ENCODE measurements around the gene PTPRN2. TPM values are rescaled to one million over a fixed set of nuclear protein-coding genes. Genes with fewer than 3 reads are reported as not detected.
"Not testable (repeated sequence)": the region's sequence is repeated elsewhere in the genome, so short reads cannot be mapped to it uniquely, and the experiment has no call there.

The PTPRN2 gene
- total RNA-seq, 1 experiment from 2014 or later = 4.4 TPM

DNA sequence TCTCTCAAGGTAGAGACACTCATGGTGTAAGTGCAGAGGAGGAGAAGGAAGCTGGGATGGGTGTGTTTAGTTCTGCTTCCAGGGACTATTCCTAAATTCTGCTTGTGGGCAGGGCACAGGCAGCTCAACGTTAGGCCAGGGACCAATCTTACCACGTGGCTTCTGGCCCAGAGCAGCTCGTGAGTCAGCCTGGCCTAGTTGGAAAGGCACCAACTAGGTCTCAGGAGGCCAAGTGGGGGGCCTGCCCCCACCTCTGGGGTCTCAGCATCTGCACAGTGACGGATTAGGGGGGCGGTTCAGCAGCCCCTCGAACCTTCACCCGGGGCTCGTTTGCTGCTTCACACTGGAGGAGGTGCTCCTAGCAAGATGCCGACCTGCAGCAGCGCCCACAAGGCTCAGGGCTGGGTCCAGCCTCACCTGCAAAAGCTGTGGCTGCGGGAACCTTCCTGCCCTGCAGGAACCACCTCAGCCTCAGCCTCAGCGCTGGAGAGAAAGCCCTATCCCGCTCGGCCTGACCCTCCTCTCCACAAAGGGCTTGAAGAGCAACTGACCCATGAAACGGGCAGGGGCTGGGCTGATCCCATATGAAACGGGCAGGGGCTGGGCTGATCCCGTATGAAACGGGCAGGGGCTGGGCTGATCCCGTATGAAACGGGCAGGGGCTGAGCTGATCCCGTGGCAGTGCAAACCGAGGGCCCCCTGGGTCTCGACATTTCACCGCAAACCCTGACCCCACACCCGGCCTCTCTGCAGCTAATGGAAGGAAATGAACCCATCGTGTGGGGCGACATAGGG lies 803.4 kb downstream of the PTPRN2 start:
- no peak for DNase-seq (ENCODE audit: low spot score)

DNA sequence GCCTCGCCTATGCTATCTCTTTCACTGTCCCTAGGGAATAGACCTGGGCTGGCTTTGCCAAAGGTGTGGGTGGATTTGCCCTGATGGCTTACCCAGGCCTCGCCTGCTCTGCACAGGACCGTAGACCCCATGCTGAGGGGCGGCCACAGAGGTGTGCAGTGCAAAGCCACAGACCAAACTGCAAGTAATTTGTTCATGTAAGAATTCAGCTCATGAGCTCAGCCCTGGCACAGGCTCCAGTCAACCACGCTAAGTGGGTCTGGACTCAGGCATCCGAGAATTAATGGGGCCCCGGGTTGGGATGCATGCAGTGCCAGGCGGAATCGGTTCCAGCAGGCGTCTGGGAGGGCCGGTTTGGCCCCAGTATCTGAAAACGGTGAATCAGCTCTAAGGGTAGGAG lies 805.6 kb downstream of the PTPRN2 start:
- DNase-seq (ENCODE audit: low spot score) = no peak

DNA sequence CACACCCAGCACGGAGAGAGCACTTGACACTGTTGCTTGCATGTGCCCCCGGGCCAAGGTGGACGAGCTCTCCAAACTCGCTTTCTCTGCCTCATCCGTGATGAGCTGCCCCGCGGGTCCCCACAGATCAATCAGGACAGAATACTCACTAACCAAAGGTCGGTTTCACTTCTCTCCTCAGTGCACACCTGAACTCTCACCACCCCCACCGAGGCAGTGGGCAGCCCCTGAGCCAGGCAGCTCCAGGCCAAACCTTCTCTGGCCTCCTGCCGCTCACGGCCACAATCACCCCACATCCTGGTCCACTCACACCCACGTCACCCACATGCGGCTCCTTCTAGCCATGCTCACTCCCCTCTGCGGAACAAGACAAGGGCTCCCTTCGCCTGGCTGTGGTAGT lies 806.9 kb downstream of the PTPRN2 start:
- DNase-seq (ENCODE audit: low spot score) = no peak

DNA sequence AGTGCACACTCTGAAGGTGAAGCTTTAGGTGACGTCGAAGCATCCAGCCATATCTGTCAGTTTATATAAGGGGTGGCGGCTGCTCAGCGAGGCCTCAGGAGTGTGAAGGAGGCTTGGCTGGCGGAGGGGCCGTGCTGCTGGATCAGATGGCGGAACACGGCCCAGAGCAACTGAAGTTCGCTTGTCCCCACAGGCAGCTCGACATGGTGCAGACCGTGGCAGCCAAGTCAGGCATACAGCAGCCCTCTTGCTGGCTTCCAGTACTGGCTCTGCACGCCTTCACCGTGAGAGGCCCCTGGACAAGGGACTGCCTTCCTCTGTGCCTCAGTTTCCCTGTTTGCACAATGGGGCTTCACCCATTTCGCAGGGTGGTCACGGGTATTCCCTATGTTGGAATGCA lies 807.3 kb downstream of the PTPRN2 start:
- no peak for DNase-seq (ENCODE audit: low spot score)

DNA sequence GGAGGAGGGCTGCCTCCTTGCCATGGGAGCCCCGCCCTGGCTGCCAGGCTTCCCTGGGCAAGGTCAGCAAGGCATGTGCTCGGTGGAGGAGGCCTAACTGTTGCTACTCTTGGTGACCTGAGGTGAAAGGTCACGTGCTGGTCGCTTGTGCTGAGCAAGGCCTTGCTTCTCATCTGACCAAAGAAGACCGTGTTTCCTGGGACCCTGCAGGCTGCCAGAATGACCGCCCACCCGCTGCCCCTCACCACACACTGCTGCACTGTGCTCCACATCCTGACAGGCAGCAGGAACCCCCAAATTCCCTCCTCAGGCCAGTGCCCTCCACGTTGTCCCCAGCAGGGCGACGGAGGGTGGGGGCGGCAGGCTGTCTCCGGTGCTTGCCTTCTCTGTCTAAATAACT lies 808.4 kb downstream of the PTPRN2 start:
- DNase-seq (ENCODE audit: low spot score) = no peak

DNA sequence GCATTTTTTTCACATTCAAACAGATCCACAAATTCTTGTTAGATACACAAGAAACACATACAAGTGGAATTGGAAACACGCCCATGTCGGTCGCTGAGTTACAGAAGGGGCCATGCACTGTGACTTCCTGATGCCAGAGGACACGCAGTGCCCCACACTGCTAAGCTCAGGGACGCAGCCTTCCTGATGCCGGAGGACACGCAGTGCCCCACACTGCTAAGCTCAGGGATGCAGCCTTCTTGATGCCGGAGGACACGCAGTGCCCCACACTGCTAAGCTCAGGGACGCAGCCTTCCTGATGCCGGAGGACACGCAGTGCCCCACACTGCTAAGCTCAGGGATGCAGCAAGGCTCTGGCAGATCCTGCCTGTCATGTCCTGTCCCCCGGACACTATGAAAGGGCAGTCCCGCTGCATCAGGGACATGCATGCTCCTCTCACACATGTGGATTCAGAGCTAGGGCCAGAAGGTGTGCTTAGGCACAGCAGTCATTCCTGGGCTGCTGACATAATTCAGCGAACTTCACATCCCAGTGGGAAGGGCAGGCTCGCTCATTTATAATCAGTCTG lies 810.3 kb downstream of the PTPRN2 start:
- DNase-seq (ENCODE audit: low spot score) = not testable (repeated sequence)

DNA sequence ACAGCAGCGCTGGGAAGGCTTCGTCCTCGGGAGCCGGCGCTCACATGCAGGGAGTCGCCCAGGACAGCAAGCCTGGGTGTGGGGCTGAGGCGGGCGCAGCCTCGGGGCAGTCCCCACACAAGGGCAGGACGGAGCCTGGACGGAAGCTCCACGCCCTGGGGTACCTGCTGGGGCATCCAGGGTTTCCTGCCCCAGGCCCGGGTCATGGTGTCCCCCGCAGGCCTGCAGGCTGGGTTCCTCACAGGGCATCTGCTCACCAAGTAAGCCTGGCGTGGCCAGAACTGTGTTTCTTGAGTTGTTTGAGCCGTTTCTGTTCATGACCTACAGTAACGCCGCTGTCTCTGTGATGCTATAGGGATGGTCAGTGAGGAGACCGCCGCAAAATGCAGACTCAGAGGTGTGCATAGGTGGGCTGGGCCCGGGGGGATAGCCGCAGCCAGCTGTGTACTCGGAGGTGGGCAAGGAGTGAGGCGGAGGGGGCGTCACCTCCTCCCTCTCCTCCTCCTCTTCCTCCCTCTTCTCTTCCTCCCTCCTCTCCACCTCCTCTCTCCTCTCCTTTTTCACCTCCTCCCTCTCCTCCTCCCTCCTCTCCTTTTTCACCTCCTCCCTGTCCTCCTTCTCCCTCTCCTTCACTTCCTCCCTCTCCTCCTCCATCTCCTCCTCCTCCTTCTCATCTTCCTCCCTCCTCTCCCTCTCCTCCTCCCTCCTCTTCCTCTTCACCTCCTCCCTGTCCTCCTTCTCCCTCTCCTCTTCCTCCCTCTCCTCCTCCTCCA lies 811.9 kb downstream of the PTPRN2 start:
- DNase-seq (ENCODE audit: low spot score) = no peak

DNA sequence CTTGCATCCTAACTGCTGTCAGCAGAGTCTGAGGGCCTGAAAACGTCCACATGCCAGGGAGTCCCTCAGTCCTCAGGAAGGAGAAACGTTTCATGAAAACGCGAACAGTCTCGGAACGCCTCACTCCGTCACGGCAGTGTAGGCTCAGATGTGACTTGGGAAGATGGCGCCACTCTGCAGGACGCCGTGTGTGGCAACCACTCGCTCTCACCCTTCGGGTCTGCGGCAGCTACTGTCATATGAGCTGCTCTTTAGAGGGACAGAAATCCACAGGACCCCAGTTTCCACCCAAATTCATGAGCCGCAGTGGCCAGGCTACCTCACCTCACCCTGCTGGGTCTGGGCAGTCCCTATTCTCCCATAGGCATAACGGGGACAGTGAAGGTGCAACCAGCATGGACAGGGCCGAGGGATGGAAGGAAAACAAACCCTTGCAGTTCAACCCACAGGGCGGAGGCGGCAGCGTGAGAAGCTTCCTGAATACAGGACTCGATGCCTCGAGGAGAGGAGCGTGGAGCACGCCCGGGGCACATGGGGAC lies 812.5 kb downstream of the PTPRN2 start:
- DNase-seq (ENCODE audit: low spot score) = no peak

DNA sequence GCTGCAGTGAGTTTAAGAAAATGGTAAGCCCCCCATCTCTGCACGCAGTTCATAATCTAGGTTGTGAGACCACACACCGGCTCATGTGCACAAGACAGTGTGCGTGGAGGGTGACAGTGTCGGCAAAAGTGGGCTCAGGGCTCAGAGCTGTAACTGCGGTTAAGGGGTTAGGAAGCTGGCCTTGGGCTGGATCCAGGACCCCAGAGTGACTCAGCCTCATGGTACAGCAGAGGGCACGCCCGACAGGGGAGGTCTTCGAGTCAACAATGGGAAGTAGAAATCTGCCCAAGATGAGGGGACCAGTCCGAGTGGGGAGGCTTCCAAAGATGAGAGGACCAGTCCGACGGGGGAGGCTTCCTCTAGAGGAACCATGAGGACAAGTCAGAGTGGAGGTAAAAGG lies 813.1 kb downstream of the PTPRN2 start:
- no peak for DNase-seq (ENCODE audit: low spot score)

DNA sequence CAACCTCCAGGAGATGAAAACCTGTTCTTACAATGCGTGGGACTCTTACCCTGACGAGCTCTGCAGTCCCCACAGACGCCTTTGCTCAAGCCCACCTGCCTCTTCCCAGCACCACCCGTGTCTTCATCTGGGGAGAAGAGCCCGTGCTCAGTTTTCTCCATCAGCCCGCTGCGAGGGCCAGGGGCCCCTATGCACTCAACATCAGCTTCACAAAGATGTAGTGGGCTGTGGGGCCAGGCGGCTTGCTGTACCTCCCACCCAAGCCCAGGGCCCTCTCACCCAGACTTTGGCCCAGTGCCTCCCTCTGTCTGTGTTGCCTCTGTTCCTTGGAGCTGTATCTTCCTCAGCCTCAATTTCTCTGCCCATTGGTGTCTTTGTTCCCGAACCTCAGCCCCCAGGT lies 814.3 kb downstream of the PTPRN2 start:
- no peak for DNase-seq (ENCODE audit: low spot score)

DNA sequence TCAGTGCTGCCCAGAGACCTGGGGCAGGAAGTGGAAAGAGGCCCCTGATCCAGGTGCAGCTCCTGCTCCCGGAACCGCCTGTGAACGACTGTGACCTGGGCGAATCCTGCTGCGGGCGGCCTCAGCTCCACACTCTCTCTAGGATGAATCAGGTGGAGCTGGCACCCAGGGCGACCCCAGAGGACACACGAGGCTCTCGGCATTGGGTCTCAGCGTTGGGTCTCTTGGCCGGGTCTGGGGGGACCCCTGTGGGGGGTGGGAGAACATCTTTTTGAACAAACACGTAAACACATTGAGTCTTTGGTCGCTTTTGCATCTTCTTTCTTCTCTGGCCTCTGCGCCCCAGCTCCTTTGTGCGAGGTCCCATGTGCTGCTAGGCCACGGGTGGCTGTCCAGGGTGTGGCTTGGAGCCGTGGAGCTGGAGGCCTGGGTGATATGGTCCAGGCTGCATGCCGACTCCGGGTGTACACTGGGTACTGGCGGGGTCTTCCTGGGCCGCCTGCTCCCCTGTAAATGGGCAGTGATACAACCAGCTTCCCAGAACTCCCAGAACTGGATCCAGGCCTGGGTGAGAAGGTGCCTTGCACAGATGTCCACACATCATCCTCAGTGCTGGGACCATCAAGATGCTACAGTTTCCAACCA lies 815.0 kb downstream of the PTPRN2 start:
- no peak for DNase-seq (ENCODE audit: low spot score)

DNA sequence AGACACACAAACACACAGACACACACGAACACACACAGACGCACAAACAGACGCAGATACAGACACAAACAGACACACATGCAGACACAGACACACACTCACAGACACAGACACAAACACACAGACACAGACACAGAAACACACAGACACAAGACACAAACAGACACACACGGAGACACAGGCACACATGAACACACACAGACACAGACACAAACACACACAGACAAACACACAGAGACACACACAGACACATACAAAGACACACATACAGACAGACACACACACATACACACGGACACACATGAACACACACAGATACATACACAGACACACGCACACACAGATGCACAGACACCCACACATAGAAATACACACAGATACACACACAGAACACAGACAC lies 815.9 kb downstream of the PTPRN2 start:
- DNase-seq (ENCODE audit: low spot score) = no peak

DNA sequence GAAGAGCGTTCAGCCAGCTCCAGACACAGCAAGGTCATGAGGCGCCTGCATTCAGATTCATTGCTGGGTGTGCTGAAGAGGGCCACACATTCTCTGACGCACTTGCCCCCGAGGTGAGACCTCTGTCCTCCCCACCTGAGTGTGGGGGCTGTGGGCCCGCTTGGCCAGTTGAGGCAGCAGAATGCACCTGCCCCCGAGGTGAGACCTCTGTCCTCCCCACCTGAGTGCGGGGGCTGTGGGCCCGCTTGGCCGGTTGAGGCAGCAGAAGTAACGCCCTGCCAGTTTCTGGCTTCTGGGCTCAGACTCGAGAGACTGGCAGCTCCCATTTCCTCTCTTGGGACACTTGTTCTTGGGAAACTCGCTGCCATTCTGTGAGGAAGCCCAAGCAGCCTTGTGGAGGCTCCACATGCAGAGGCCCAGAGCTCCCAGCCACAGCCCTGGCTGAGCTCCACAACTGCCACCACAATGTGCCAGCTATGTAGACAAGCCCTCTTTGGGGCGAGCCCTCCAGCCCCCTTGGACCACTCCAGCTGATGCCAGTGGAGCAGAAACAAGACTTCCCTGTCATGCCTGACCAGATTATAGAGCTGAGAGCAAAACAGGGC lies 816.8 kb downstream of the PTPRN2 start:
- no peak for DNase-seq (ENCODE audit: low spot score)

DNA sequence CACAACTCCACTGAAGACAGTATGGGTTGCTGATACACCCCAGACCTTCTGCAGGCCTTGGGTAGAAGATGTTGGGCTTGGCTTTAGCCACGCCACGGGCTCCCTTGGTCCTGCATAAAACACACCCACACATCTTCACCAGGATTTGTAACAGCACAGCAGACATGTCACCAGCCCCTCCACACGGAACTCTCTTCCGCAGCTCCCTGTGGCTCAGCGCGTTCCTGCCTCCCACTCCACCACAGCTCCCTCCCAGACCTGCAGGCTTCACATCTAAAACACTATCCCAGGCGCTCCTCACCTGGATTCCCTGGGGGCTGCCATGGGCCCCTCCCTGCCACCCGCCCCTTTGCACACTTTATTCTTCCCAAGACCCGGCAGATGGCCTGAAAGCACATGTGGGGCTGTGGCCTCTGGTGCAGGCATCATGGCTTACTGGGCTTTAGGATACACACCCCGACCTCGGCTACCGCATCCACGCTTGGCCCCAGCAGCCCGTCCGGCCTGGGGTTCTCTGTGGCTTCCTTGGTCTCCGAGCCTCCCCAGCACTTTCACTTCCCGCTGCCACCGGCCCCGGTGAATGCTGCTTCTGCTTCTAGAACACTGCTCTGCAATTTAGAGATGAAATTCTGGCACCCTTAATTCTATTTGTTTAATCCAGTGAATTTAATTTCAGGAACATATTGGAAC lies 818.0 kb downstream of the PTPRN2 start:
- DNase-seq (ENCODE audit: low spot score) = no peak

DNA sequence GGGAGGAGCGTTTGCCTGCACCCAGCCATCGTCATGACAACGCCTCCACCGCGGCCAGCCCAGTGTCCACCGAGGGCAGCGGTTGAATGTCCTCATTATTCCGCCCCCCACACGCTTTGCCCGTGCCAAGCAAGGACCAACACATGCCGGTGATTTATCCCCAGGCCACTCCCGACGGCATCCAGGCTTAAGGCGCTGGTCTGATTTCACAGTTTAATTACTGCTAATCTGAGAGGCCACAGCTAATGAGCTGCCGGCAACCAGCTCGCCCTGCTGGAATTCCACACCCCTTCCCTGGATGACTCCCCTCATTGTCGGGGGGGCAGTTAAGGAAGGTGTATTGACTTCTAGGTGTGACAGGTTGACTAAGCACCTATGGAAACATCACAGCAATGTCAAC lies 818.5 kb downstream of the PTPRN2 start:
- DNase-seq (ENCODE audit: low spot score) = peak; percentile 16

DNA sequence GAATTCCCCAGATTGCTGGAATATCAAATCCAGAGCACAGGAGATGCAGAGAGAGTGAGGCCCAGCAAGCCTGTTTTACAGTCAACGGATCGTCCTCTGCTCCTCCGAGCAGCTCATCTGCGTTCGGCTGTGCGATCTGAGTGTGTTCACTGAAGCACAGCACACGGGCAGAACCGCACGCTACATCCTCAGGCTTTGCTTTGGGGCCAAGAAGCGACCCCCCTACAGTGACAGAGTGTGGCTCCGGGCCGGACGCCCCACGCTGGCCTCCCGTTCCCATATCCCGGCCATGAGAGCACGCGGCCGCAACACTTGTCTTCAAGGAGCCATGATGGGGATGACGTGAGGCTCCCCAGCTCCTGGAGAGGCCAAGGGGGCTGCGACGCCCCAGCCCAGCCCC lies 819.4 kb downstream of the PTPRN2 start:
- DNase-seq (ENCODE audit: low spot score) = no peak

DNA sequence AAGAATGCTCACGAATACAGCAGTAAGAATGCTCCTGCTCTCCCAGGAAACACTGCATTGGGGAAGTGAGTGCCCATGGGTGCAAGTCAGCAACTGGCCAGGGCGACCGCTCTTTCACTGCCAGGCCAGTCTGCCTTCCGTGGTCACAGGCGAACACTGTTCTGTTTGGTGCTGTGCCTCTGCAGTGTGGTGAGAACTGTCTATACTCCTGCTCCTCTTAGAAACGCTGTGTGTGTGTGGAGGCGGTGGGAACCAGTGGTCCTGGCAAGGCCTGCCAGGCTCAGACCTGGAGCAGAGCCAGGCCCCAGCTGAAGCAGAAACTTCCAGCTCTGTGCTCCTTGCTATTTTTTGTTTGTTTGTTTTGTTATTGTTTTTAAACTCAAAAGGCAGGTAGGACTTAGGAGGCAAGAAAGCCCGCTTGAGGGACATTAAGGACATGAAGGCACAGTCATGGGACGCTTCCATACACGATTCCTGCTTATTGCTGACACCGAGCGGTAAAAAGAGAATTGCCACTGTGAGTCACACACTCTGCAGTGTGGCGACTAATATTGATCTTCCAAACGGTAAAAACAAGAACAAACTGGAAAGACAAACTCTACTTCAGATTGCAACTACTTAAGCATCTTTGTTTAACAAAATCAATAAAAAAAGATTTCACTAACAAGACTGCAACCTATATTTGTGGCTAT lies 820.0 kb downstream of the PTPRN2 start:
- no peak for DNase-seq (ENCODE audit: low spot score)

DNA sequence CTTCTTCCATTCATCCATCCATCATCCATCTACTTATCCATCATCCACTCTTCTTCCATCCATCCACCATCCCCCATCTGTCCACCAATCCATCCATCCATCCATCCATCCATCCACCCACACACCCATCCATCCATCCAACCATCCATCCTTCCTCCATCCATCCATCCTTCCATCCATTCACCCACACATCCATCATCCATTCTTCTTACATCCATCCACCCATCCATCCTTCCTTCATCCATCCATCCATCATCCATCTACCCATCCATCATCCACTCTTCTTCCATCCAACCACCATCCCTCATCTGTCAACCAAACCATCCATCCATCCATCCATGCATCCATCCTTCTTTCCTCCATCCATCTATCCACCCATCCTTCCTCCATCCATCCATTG lies 821.5 kb downstream of the PTPRN2 start:
- no peak for DNase-seq (ENCODE audit: low spot score)

DNA sequence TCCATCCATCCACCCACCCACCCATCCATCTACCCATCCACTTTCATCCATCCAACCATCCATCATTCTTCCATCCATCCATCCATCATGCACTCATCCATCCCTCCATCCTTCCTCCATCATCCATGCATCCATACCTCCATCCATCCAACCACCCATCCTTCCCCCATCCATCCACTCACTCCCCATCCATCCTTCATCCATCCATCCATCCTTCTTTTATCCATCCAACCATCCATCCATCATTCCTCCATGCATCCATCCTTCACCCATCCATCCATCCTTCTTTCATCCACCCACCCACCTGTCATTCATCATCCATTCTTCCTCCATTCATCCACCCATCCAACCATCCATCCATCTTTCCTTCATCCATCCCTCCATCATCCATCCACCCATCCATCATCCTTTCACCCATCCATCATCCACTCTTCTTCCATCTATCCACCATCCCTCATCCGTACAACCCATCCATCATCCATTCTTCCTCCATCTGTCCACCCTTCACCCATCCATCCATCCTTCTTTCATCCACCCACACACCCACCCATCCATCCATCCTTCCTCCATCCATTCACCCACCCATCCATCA lies 822.6 kb downstream of the PTPRN2 start:
- DNase-seq (ENCODE audit: low spot score) = no peak

DNA sequence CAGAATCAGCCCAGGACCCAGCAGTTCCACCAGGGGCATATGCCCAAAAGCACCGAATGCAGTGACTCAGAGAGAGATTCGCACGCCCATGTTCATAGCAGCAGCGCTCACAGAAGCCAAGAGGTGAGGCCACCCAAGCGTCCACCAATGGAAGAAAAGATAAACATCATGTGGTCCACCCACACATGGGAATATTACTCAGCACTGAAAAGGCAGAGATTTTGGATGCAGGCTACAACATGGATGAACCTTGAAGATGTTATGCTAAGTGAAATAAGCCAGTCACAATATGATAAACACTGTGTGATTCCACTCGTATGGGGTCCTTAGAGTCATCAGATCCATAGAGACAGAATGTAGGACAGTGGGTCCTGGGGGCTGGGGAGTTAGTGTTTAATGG lies 823.4 kb downstream of the PTPRN2 start:
- DNase-seq (ENCODE audit: low spot score) = no peak
